Effector memory CD8-positive, alpha-beta T cell (primary cell): Measurements from ENCODE around the gene ADGRL3.

Source experiments
- ATAC-seq: fragments of 150-1000 bp; cut with Tn5 transposase; replicated peaks from 2 replicates; pipeline ENCODE4 v1.10.0; 2021; ENCODE audit warnings: mild to moderate bottlenecking, moderate library complexity
- DNase-seq, 3 experiments: peaks; one replicate each; pipeline ENCODE4 v3.0.0; 2021
- H3K27ac Mint-ChIP-seq, 2 donors: one replicate each; pipeline ENCODE4 v1.8.0; 2022; ENCODE audit warnings: mild to moderate bottlenecking in 2 of 2, mixed read lengths in 2 of 2, moderate library complexity in 2 of 2
- H3K27me3 Mint-ChIP-seq, 2 donors: one replicate each; pipeline ENCODE4 v1.8.0; 2022; ENCODE audit warnings: mixed read lengths in 2 of 2
- H3K36me3 Mint-ChIP-seq: one replicate; pipeline ENCODE4 v1.8.0; 2022; ENCODE audit warnings: mild to moderate bottlenecking, moderate library complexity, mixed read lengths; ENCODE audit not compliant: insufficient read depth
- H3K4me1 Mint-ChIP-seq, 2 donors: one replicate each; pipeline ENCODE4 v1.8.0; 2022; ENCODE audit warnings: low read depth in 2 of 2, mixed read lengths in 2 of 2
- H3K4me3 Mint-ChIP-seq, 2 donors: one replicate each; pipeline ENCODE4 v1.8.0; 2022; ENCODE audit warnings: mild to moderate bottlenecking in 2 of 2, mixed read lengths in 2 of 2, moderate library complexity in 2 of 2
- H3K9me3 Mint-ChIP-seq, 2 donors: one replicate each; pipeline ENCODE4 v1.8.0; 2022; ENCODE audit warnings: mixed read lengths in 2 of 2

ADGRL3 gene

DNA sequence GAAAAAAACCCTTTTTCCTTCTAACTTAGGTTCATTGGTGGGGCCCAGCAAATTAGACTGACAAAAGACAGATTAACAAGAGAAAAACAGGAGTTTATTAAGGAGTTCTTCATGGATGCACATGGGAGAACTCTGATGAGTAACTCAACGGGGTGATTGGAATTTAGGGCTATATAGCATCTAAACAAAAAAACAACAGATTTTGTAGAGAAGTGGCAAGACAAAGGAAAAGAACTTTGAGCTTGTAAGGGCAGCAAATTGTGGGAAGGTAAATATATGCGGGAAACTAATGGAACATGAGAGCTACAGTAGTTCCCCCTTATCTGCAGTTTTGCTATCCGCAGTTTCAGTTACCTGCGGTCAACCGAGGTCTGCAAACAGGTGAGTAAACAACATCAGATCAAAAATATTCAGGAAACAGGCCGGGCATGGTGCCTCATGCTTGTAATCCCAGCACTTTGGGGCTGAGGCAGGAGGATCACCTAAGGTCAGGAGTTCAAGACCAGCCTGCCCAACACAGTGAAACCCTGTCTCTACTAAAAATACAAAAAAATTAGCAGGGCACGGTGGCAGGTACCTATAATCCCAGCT, 573.6 kb downstream of the ADGRL3 start:
- Mint-ChIP-seq H3K27me3 (no peaks in the 10 kb centered on the region), H3K9me3 (peaks cover 0 to 9% of the 10 kb centered on the region in 2 donors), H3K27ac (no peak overlapping the region), H3K36me3 (no peaks in the 10 kb centered on the region), H3K4me1 (no peaks in the 10 kb centered on the region), H3K4me3 (no peak overlapping the region)
- DNase-seq (no peak), ATAC-seq (no peak)

DNA sequence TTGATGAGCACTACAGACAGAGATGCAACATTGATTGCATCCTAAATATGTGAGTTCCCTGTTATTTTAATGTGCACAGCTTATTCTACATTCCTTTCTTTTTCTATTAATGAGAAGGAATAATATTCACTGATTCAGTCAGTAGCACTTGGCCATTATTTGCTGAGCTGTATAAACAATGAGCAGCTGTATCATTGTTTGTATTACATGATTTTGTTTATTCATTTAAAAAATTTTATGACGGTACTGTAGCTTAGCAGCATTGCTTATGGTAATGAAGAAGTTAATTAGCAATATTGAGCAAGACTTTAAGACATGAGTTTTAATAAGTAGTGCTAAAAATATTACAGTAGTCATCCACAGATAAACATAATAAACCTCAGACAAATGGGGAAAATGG, 582.0 kb downstream of the ADGRL3 start:
- no peak for ATAC-seq
- Mint-ChIP-seq H3K27me3 (no peaks in the 10 kb centered on the region), H3K27ac (no peak overlapping the region), H3K9me3 (peaks cover 0 to 8% of the 10 kb centered on the region in 2 donors), H3K4me1 (no peaks in the 10 kb centered on the region), H3K4me3 (no peak overlapping the region), H3K36me3 (no peaks in the 10 kb centered on the region)
- DNase-seq = no peak

DNA sequence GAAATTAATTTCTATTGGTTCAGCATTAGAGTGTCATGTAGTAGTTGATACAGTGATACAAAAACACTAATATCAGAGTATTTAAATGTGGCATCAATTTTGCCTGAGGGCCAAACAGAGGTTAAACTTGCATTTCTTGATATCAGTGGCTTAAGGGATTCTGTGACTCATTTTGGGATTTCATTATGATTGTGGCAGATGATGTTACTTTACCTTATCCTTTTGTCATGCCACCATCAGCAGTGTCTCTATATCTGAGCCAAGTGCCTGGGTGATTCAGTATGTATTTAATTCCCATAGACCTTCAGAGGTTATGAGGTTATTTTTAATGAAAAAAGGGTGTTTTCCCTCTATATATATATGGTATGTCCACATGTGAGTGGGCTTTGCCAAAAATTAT, 582.9 kb downstream of the ADGRL3 start:
- Mint-ChIP-seq H3K36me3 (no peaks in the 10 kb centered on the region), H3K9me3 (peaks cover 1 to 8% of the 10 kb centered on the region in 2 donors), H3K4me1 (no peaks in the 10 kb centered on the region), H3K27me3 (no peaks in the 10 kb centered on the region), H3K4me3 (no peak overlapping the region), H3K27ac (no peak overlapping the region)
- DNase-seq (no peak), ATAC-seq (no peak)

DNA sequence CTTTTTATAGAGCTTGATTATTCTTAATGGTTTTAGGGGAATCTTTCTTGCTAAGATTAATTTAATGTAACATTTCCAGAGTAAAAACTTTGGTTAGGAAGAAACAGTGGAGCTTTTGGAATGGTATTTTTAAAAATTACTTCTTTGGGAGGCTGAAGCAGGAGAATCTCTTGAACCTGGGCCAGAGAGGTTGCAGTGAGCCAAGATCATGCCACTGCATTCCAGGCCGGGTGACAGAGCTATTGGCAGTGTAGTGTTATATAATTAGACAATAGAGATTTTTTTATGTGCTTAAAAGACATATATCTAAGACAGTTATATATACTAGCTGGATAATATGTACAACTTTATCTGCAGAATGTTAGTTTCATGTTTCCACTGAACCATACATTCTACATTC, 585.6 kb downstream of the ADGRL3 start:
- Mint-ChIP-seq H3K27ac (no peak overlapping the region), H3K4me3 (no peak overlapping the region), H3K36me3 (no peaks in the 10 kb centered on the region), H3K9me3 (peaks cover 0 to 6% of the 10 kb centered on the region in 2 donors), H3K4me1 (no peaks in the 10 kb centered on the region), H3K27me3 (no peaks in the 10 kb centered on the region)
- no peak for DNase-seq
- no peak for ATAC-seq

DNA sequence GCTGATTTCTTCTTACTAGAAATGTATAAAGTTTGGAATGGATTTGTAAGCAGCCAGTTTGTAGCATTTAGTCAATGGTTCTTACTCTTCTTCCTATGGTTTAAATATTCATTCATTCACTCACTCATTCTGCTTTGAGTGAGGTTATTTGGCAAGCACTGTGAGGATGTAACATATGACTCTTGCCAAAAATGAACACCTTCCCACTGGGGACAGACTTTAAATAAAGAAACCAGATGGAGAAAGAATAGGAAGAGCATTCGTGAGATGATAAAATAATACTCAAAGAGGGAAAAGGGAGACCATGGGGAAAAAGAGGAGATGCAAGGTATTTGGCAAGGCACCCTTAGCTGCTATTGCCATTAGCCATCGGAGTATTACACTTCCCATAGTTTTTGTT, 586.1 kb downstream of the ADGRL3 start:
- H3K4me3 Mint-ChIP-seq = no peak overlapping the region
- DNase-seq (no peak), ATAC-seq (no peak)
- H3K27ac Mint-ChIP-seq = no peak overlapping the region
- no peaks in the 10 kb centered on the region for H3K27me3 Mint-ChIP-seq
- H3K36me3 Mint-ChIP-seq = no peaks in the 10 kb centered on the region
- peaks cover 0 to 6% of the 10 kb centered on the region in 2 donors for H3K9me3 Mint-ChIP-seq
- H3K4me1 Mint-ChIP-seq = no peaks in the 10 kb centered on the region

DNA sequence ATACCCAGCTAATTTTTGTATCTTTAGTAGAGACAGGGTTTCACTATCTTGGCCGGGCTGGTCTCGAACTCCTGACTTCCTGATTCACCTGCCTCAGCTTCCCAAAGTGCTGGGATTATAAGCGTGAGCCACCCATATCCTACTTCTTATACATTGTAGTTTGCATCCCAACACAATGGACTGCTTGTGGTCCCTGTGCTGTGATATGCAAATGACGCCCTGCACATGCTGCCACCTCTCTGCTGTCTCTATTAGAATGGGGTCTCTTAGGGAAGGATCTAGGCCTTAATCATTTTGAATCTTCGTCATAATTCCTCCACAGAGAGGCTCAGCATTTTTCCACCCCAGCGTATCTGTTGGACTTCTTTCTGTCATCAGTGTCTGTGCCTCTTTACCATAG, 595.9 kb downstream of the ADGRL3 start:
- H3K9me3 Mint-ChIP-seq = peaks cover 0 to 12% of the 10 kb centered on the region in 2 donors

DNA sequence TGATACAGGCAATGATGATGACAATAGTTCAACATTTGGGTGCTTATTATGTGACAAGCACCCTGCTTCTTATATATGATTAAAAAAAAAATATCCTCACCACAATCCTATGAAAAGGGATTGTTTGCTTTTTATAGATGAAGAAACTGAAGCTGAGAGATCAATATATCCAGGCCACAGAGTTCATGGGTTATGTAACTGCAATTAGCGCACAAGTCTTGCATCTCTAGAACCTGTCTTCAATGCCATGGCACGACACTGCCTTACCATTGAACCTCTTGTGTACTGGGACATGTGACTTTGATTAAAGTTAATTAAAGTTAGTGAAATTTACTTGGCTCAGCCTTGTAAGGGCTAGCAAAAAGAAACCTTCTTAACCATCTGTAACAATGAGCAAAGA, 599.7 kb downstream of the ADGRL3 start:
- DNase-seq = no peak
- H3K9me3 Mint-ChIP-seq = peaks cover 0 to 4% of the 10 kb centered on the region in 2 donors
- no peak overlapping the region for H3K4me3 Mint-ChIP-seq
- no peak for ATAC-seq
- no peaks in the 10 kb centered on the region for H3K27me3 Mint-ChIP-seq
- H3K27ac Mint-ChIP-seq = no peak overlapping the region
- no peaks in the 10 kb centered on the region for H3K4me1 Mint-ChIP-seq
- H3K36me3 Mint-ChIP-seq = no peaks in the 10 kb centered on the region

More for the DNA sequence above, 595.9 kb downstream of the ADGRL3 start:
- Mint-ChIP-seq H3K4me1 (no peaks in the 10 kb centered on the region), H3K27ac (no peak overlapping the region), H3K4me3 (no peak overlapping the region), H3K27me3 (no peaks in the 10 kb centered on the region), H3K36me3 (no peaks in the 10 kb centered on the region)
- ATAC-seq (no peak), DNase-seq (no peak)

DNA sequence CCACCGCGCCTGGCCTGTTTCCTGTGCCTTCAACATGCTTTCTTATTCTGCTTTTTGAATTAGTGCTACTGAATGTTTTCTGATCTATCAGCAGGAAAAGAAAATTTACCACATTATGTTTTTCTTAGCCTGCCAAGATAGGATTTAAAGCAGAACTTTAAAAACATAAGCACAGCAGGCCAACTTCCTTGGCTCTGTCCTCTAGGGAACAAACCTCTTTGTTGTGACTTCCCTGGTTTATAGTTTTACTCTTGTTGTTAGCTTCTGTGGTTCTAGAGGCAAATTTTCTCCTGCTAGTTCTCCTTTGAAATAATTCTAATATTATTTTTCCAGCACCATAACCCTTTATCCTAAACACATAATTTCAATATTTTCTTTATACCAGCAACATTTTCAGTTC, 605.1 kb downstream of the ADGRL3 start:
- ATAC-seq (no peak), DNase-seq (no peak)
- H3K9me3 Mint-ChIP-seq = peaks cover 3 to 11% of the 10 kb centered on the region in 2 donors
- no peaks in the 10 kb centered on the region for H3K36me3 Mint-ChIP-seq
- H3K27me3 Mint-ChIP-seq = no peaks in the 10 kb centered on the region
- no peak overlapping the region for H3K27ac Mint-ChIP-seq
- no peaks in the 10 kb centered on the region for H3K4me1 Mint-ChIP-seq
- H3K4me3 Mint-ChIP-seq = no peak overlapping the region

DNA sequence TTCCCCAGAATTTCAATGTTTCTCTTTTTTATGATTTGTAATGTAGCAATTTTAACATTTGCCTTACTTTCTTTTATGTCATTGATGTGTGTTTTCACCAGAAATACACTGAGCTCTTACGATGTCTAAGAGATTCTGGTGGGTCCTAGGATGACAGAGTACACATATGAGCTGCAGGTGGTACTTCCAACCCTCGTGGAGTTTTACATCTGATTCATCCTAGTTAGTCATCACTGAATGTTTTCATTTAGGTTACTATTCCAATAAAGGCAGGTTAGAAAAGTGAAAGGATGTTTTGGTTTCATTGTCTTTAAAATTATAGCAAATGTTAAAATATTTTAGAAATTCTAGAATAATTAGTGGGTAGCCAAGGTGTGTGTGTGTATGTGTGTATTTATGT, 605.9 kb downstream of the ADGRL3 start:
- H3K27me3 Mint-ChIP-seq = no peaks in the 10 kb centered on the region
- no peaks in the 10 kb centered on the region for H3K4me1 Mint-ChIP-seq
- H3K4me3 Mint-ChIP-seq = no peak overlapping the region
- no peak overlapping the region for H3K27ac Mint-ChIP-seq
- H3K36me3 Mint-ChIP-seq = no peaks in the 10 kb centered on the region
- peaks cover 3 to 14% of the 10 kb centered on the region in 2 donors for H3K9me3 Mint-ChIP-seq
- ATAC-seq = no peak
- DNase-seq = no peak

DNA sequence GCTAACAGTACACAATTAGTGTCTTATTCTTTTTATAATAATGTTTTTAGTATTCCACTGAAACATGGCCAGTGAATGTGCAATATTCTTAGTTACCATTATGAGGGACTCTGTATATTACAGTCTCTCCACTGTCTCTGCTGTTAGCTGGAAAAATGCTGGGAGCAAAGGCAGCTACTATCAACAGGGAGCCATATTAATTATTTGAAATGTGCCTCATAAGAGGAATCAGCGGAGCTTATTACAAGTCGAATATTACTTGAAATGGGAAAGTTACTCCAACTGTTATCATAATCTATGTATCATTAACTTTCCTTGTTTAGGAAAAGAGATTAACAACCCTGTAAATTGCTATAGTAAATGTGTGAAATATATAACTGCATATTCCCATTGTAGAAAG, 612.0 kb downstream of the ADGRL3 start:
- Mint-ChIP-seq H3K27me3 (no peaks in the 10 kb centered on the region), H3K27ac (no peak overlapping the region), H3K4me3 (no peak overlapping the region), H3K4me1 (no peaks in the 10 kb centered on the region), H3K9me3 (peaks cover 7 to 28% of the 10 kb centered on the region in 2 donors), H3K36me3 (no peaks in the 10 kb centered on the region)
- ATAC-seq (no peak), DNase-seq (no peak)

DNA sequence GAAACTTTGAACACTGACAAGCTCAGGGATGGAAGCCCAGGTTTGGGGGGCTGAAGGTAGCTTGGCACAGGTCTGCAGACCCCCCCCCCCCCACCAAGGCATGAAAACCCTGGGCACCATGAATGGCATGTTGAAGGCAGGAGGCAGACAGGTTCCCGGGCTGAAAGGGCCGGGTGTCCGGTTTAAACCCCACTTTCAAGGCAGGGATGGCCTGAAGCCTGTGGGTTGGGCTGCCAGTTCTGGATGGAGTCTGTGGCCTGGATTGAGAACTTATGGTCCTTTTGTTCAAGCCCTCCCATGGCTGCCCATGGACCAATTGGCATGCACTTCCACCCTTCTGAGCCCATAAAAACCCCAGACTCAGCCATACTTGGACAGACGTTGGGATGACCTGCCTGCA, 616.9 kb downstream of the ADGRL3 start:
- no peaks in the 10 kb centered on the region for H3K36me3 Mint-ChIP-seq
- no peak overlapping the region for H3K27ac Mint-ChIP-seq
- H3K9me3 Mint-ChIP-seq = peaks cover 7 to 14% of the 10 kb centered on the region in 2 donors
- no peaks in the 10 kb centered on the region for H3K27me3 Mint-ChIP-seq
- ATAC-seq (no peak), DNase-seq (no peak)
- no peak overlapping the region for H3K4me3 Mint-ChIP-seq
- H3K4me1 Mint-ChIP-seq = no peaks in the 10 kb centered on the region

DNA sequence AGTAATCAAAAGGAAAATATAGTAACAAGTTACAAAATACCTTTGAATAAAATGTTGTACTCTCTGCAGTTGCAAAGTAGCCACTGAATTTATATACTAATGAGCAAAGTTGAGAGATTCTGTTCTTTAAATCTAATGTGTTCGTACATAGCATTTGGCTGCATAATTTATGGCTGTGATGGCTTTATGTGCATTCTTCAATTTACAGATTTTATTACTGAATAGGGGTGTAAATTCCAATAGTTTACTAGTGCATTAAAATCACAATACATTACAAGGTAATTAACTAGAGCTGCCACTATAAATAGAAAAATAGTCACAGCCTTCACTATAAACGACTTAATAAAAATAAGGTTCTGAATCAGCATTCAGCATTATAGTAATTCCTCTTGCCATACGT, 620.0 kb downstream of the ADGRL3 start:
- no peaks in the 10 kb centered on the region for H3K36me3 Mint-ChIP-seq
- H3K9me3 Mint-ChIP-seq = peaks cover 7 to 8% of the 10 kb centered on the region in 2 donors
- H3K4me3 Mint-ChIP-seq = no peak overlapping the region
- DNase-seq (no peak), ATAC-seq (no peak)
- H3K4me1 Mint-ChIP-seq = no peaks in the 10 kb centered on the region
- no peaks in the 10 kb centered on the region for H3K27me3 Mint-ChIP-seq
- no peak overlapping the region for H3K27ac Mint-ChIP-seq

DNA sequence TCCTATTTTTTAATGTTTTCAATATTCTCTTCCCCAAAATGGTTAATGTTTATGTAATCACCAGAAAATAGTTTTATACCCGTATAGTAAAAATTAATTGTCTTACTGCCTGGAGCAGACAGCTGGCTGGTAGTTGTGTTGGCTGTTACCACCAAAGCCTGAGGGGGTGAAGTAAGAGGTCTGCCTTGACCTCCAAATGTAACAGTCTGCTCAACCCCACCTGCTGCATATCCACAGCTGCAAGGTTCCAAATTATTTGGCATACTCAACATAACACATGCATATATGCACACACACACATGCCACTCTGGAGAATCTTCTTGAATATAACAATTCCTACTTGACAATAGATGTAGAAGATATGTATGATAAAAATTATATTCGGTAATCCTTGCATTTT, 624.3 kb downstream of the ADGRL3 start:
- H3K9me3 Mint-ChIP-seq = peaks cover 0 to 5% of the 10 kb centered on the region in 2 donors
- H3K4me1 Mint-ChIP-seq = no peaks in the 10 kb centered on the region
- H3K27ac Mint-ChIP-seq = no peak overlapping the region
- no peak for DNase-seq
- no peaks in the 10 kb centered on the region for H3K36me3 Mint-ChIP-seq
- no peak for ATAC-seq
- H3K4me3 Mint-ChIP-seq = no peak overlapping the region
- H3K27me3 Mint-ChIP-seq = no peaks in the 10 kb centered on the region

DNA sequence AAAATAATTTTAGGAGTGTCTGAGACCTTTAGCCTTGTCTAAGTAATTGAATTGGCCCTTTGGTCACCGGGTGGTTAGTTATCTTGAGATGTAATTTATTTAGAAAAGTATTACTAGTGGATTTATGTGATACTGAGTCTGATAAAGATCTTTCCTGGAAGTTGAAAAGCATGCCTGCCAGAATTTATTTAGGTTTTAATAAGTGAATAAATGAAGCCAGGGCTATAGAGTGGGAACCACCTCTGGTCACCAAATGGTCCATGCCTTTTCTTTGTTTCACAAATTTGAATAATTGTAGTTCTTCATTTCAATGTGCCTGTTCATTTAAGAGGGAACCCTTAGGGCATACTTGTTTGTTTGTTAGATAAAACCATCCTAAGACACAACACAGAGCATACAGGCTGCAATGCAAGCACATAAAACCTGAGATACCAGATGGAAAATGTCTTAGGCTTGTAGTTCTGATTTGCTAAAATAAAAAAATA, 627.8 kb downstream of the ADGRL3 start:
- Mint-ChIP-seq H3K4me1 (no peaks in the 10 kb centered on the region), H3K9me3 (peaks cover 0 to 3% of the 10 kb centered on the region in 2 donors), H3K27me3 (no peaks in the 10 kb centered on the region), H3K27ac (no peak overlapping the region), H3K4me3 (no peak overlapping the region), H3K36me3 (no peaks in the 10 kb centered on the region)
- no peak for ATAC-seq
- DNase-seq = no peak

DNA sequence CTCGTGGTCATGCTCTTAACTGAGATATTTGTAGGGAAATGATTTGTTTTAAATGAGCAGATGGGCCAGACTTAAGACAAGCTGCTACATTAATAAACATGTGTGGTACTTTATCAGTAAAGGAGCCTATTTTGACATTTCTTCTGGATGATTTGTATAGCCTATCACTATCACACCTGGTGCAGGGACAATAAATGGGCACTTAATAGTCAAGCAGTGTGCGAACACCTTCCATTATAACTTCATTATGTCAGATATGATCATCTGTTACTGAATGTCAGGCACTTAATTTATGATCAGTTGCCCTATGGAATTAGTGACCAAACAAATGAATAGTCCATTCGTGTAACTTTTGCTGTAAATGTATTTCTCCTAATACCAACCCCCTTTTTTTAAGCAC, 628.8 kb downstream of the ADGRL3 start:
- ATAC-seq (no peak), DNase-seq (no peak)
- no peak overlapping the region for H3K4me3 Mint-ChIP-seq
- H3K27ac Mint-ChIP-seq = no peak overlapping the region
- no peaks in the 10 kb centered on the region for H3K4me1 Mint-ChIP-seq
- peaks cover 0 to 3% of the 10 kb centered on the region in 2 donors for H3K9me3 Mint-ChIP-seq
- H3K36me3 Mint-ChIP-seq = no peaks in the 10 kb centered on the region
- H3K27me3 Mint-ChIP-seq = no peaks in the 10 kb centered on the region
